Thymus (tissue), 11 donors: ENCODE results near the gene LHFPL5. TPM values are rescaled to one million over a fixed set of nuclear protein-coding genes. Genes with fewer than 3 reads are reported as not detected.

Source experiments
- DNase-seq, 9 donors: peaks; one replicate each; pipeline ENCODE4 v3.0.0-alpha.2; 2013; ENCODE audit warnings: low spot score in 9 of 9, low read depth in 6 of 9, missing footprints in 1 of 9
- H3K27ac ChIP-seq, 2 donors: one replicate each; pipeline ENCODE4 v1.5.1; 2013; ENCODE audit warnings: control low read depth in 1 of 2, low read depth in 1 of 2, low read length in 1 of 2, mild to moderate bottlenecking in 1 of 2, moderate library complexity in 1 of 2
- H3K27me3 ChIP-seq, 2 donors: one replicate each; pipeline ENCODE4 v1.5.1; 2013; ENCODE audit warnings: low read length in 1 of 2; ENCODE audit not compliant: control insufficient read depth in 2 of 2, insufficient read depth in 1 of 2
- H3K36me3 ChIP-seq, 2 donors: one replicate each; pipeline ENCODE4 v1.5.1; 2013; ENCODE audit warnings: low read length in 1 of 2, mild to moderate bottlenecking in 1 of 2, moderate library complexity in 1 of 2; ENCODE audit not compliant: control insufficient read depth in 2 of 2, insufficient read depth in 2 of 2
- H3K4me1 ChIP-seq, 2 donors: one replicate each; pipeline ENCODE4 v1.5.1; 2013; ENCODE audit warnings: low read length in 2 of 2; ENCODE audit not compliant: control insufficient read depth in 2 of 2, insufficient read depth in 2 of 2
- H3K4me3 ChIP-seq, 2 donors: one replicate each; pipeline ENCODE4 v1.5.1; 2013; ENCODE audit warnings: low read length in 2 of 2, control low read depth in 1 of 2, mild to moderate bottlenecking in 1 of 2
- H3K9me3 ChIP-seq, 2 donors: one replicate each; pipeline ENCODE4 v1.5.1; 2013; ENCODE audit warnings: low read length in 1 of 2, mild to moderate bottlenecking in 1 of 2; ENCODE audit not compliant: control insufficient read depth in 2 of 2, insufficient read depth in 1 of 2
- WGBS: extraction: QIAGEN DNeasy Blood & Tissue Kit; methylation state at CpG from one replicate; pipeline ENCODE4 v1.1.7; 2013; 5-methylcytosine and 5-hydroxymethylcytosine counted together
- polyA plus RNA-seq: library from polyadenylated mRNA; stranded (reverse); fragments of 200-250 nt; gene quantifications from one replicate; pipeline ENCODE4 v1.2.3, GENCODE V29; 2013
- total RNA-seq: library from RNA; stranded (reverse); fragments of 120-200 nt; gene quantifications from one replicate; pipeline ENCODE4 v1.2.4, GENCODE V29; 2013
- donor health status: healthy.

Gene LHFPL5
- total and polyA plus RNA-seq, 2 donors, result 0.09 TPM; not detected in 1

DNA sequence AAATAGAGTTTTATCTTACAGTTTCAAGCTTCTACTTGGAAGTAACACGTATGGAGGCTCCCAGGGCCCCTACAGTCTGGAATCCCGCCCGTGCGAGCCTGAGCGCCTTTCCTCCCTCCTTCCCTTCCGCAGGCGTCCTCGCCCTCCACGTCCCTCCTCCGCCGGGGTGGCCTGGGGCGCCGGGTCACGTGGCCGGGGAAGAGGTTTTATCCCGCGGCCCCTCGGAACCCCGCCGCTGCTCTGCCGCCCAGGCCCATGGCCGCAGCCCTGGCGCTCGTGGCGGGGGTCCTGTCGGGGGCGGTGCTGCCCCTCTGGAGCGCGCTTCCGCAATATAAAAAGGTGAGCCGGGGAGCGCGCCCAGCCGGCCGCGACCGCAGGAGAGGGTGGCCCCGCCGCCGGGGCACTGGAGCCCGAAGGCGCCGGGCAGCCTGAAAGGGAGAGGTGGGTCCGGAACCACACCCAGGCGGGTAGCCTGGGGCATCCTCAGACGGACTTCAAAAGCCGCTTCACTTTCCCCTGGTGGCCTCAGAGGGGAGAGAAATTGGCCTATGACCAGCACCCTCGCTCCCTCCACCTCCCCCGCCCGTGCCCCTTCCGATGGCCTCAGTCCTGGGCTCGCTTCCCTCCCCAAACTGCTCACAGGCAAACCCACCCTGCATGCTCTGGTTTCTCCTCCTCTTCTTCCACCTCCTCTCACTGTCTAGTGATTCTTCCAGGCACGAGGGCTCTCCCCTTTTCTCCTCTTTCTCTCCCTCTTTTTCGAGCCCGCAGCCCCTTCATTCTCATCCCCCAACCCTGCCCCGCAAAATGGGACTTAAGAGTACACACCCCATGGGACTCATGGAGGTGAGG is 28.6 kb upstream of the LHFPL5 start, which contains the start of gene CLPSL2:
CLPSL2 (plus strand) TSS at position 235 of the 852 bp plus-strand sequence; CDS start at position 256, 21 bp downstream.
- WGBS, result 5% methylated on average over 56 of the region's 56 CpGs
- Histone ChIP-seq H3K27ac (no peak within 1 kb of the TSS), H3K36me3 (no peaks in the 10 kb centered on the region), H3K9me3 (peaks cover 0 to 4% of the 10 kb centered on the region in 2 donors), H3K27me3 (peaks cover 12 to 46% of the 10 kb centered on the region in 2 donors), H3K4me1 (no peaks in the 10 kb centered on the region), H3K4me3 (peak within 1 kb of the TSS in 1 of 2 donors; percentile 36)
- DNase-seq, result no peak

DNA sequence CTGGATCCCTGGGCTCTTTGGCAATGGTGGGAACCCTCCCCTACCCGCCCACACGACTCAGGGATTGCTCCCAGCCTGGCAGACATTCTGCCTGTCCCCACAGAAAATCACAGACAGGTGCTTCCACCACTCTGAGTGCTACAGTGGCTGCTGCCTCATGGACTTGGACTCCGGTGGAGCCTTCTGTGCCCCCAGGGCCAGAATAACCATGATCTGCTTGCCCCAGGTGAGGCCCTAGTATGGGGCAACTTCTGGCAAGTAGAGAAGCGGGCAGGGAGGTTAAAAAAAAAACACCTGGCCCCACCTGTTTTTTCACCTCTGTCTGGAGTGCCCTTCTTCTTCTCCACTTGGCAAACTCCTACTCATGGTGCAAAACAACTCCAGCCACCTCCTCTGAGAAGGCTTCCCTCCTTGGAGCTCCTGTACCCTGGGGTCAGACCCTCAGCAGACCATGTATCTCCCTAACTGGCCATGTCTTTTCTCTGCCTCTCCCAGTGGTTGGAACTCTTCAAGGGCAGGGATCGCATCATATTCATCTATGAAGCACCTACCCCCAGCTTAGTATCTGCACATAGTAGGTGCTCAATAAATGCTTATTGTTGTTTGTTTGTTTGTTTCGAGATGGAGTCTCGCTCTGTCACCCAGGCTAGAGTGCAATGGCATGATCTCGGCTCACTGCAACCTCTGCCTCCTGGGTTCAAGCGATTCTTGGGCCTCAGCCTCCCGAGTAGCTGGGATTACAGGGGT is 27.6 kb upstream of the LHFPL5 start:
- WGBS, result 93% methylated on average over 10 of the region's 10 CpGs
- Histone ChIP-seq H3K27me3 (peaks cover 12 to 49% of the 10 kb centered on the region in 2 donors), H3K27ac (no peak overlapping the region), H3K9me3 (peaks cover 0 to 4% of the 10 kb centered on the region in 2 donors), H3K4me3 (no peak overlapping the region), H3K4me1 (no peaks in the 10 kb centered on the region), H3K36me3 (no peaks in the 10 kb centered on the region)
- DNase-seq, result no peak

DNA sequence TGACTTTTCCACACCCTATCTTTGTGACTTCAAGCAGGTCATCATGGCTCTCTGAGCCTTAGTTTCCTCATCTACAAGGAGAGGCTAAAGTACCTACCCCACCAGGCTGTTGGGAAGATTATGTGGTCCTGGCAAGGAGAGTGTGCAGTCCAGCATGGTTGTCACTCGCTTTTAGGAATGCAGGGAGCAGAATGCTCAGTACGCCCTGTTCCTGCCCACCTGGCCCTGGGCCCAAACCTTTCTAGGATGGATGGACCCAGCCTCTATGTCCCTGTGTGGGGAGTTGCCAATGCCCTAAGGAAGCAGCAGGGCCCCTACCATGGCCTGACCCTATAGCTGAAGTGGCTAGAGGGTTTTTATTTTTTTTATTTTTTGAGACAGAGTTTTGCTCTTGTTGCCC is 26.7 kb upstream of the LHFPL5 start:
- DNase-seq, result no peak
- Histone ChIP-seq H3K9me3 (peaks cover 0 to 4% of the 10 kb centered on the region in 2 donors), H3K4me1 (no peaks in the 10 kb centered on the region), H3K27me3 (peaks cover 12 to 50% of the 10 kb centered on the region in 2 donors), H3K4me3 (no peak overlapping the region), H3K36me3 (no peaks in the 10 kb centered on the region), H3K27ac (no peak overlapping the region)
- WGBS, result 94% methylated on average over 2 of the region's 2 CpGs

DNA sequence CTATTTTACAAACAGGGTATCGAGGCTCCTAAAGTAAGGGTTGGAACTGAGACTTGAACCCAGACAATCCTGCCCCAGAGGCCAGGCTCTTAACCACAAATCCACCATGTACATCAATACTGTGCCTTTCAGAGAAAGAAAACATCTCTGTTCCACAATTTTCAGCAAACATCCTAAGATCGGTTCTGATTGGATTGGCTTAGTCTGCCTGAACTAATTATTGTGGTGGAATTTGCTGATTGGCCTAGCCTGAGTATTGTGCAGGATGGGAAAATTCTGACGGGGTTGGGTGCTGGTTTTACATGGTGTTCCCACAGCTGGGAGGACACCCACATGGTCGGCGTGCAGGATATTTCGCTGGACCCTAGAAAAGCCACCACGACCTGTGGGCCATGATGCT is 24.4 kb upstream of the LHFPL5 start, which contains the start of gene CLPSL1:
CLPSL1 (plus strand) TSS at position 301 of the 400 bp plus-strand sequence; CDS start at position 393, 92 bp downstream.
- Histone ChIP-seq H3K4me3 (no peak within 1 kb of the TSS), H3K4me1 (no peaks in the 10 kb centered on the region), H3K27ac (no peak within 1 kb of the TSS), H3K36me3 (no peaks in the 10 kb centered on the region), H3K9me3 (peaks cover 0 to 4% of the 10 kb centered on the region in 2 donors), H3K27me3 (peaks cover 11 to 43% of the 10 kb centered on the region in 2 donors)
- WGBS, result 94% methylated on average over 7 of the region's 7 CpGs
- no peak for DNase-seq

DNA sequence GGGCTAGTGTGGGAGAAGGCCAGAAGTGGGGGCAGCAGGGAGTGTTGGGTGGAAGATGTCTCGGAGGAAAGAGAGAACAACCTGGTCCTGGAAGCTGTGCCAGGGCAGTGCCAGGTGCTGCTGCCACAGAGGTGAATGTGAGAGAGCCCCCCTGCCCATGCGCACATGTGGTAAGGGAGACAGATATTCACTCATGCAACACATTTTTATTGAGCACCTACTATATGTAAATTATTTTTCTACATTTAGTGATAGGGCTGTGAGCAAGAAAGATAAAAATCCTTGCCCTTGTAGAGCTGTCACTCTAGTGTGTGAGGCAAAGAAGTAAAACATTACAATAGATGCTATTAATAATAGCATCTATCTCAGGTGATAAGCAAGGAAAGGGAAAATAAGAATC is 23.9 kb upstream of the LHFPL5 start:
- 97% methylated on average over 2 of the region's 2 CpGs for WGBS
- H3K36me3 ChIP-seq, result no peaks in the 10 kb centered on the region
- no peak overlapping the region for H3K4me3 ChIP-seq
- peaks cover 0 to under 1% of the 10 kb centered on the region in 2 donors for H3K9me3 ChIP-seq
- H3K4me1 ChIP-seq, result no peaks in the 10 kb centered on the region
- H3K27ac ChIP-seq, result no peak overlapping the region
- no peak for DNase-seq
- peaks cover 6 to 42% of the 10 kb centered on the region in 2 donors for H3K27me3 ChIP-seq

DNA sequence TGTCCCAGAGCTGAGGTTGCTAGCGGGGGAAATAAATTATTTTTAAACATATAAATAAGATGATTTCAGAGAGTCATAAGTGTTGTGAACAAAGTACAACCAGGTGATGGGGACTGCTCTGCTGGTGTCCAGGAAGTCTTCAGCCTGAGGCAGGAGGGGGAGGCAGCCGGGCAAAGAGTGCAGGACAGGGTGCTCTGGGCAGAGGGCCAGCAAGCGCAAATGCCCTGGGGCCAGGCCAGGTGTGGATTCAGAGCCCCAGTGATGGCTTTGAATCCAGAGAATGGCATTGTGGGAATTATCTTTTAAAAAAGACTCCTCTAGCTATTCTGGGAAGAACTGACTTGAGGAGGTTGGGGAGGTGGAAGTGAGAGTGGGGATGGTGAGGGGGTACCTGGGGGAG is 22.7 kb upstream of the LHFPL5 start:
- Histone ChIP-seq H3K27ac (no peak overlapping the region), H3K9me3 (no peaks in the 10 kb centered on the region), H3K4me1 (no peaks in the 10 kb centered on the region), H3K4me3 (no peak overlapping the region), H3K27me3 (peaks cover 0 to 42% of the 10 kb centered on the region in 2 donors), H3K36me3 (no peaks in the 10 kb centered on the region)
- no peak for DNase-seq
- WGBS, result 85% methylated on average over 3 of the region's 3 CpGs

DNA sequence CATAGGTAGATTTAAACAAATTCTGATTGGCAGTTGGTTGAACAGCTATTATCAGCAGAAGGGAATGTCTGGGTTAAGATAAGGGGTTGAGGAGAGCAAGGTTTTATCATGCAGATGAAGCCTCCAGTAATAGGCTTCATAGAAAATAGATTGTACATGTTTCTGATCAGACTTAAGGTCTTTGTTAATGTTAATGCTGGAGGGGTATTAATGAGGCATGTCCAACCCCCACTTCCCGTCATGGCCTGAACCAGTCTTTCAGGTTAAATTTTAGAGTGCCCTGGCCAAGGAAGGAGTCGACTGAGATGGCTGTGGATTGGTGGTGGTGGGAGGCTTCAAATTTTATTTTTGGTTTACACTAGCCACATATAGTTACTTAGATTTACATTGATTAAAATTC is 21.0 kb upstream of the LHFPL5 start:
- Histone ChIP-seq H3K4me3 (no peak overlapping the region), H3K27ac (no peak overlapping the region), H3K27me3 (peaks cover 0 to 48% of the 10 kb centered on the region in 2 donors), H3K36me3 (no peaks in the 10 kb centered on the region), H3K4me1 (no peaks in the 10 kb centered on the region), H3K9me3 (no peaks in the 10 kb centered on the region)
- DNase-seq, result no peak
- WGBS, result 87% methylated on average over 2 of the region's 2 CpGs

DNA sequence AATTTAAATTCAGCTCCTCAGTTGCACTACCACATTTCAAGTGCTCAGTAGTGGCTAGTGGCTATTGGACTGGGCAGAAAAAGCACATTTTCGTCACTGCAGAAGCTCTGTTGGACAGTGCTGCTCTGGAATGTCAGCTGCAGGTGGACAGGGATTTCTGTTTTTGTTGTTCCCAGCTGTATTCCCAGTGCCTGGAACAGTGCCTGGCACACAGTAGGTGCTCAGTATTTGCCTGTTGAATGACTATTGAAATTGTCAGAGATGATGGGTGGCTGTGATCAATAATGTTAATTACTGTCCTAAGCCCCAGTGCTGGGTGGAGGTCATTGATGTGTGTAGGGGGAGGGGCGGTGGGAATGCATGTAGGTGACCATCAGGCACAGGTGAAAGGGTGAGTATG is 18.9 kb upstream of the LHFPL5 start:
- peaks cover 0 to 45% of the 10 kb centered on the region in 2 donors for H3K27me3 ChIP-seq
- H3K36me3 ChIP-seq, result no peaks in the 10 kb centered on the region
- no peak overlapping the region for H3K27ac ChIP-seq
- 81% methylated on average over 2 of the region's 2 CpGs for WGBS
- DNase-seq, result no peak
- H3K4me1 ChIP-seq, result no peaks in the 10 kb centered on the region
- H3K9me3 ChIP-seq, result no peaks in the 10 kb centered on the region
- no peak overlapping the region for H3K4me3 ChIP-seq

DNA sequence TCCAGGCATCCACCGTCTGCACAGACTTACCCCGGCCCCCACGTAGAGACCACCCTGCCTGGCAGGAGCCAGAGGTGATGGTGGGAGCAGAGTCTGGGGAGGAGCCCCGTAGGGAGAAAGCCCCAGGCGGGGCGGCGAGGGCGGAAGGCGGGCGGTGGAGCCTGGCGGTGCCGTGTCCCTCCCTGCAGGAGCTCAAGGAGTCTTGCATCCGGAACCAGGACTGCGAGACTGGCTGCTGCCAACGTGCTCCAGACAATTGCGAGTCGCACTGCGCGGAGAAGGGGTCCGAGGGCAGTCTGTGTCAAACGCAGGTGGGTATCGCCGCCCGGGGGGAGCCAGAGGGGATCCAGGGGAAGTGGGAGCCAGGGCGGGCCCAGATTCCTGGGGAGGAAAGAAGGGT is 18.3 kb upstream of the LHFPL5 start:
- Histone ChIP-seq H3K4me3 (no peak overlapping the region), H3K27me3 (peaks cover 0 to 45% of the 10 kb centered on the region in 2 donors), H3K27ac (no peak overlapping the region), H3K36me3 (no peaks in the 10 kb centered on the region), H3K4me1 (no peaks in the 10 kb centered on the region), H3K9me3 (no peaks in the 10 kb centered on the region)
- WGBS, result 53% methylated on average over 25 of the region's 25 CpGs
- no peak for DNase-seq
